Mononuclear cell (primary cell): Measurements from ENCODE around the gene C5. TPM values are rescaled to one million over a fixed set of nuclear protein-coding genes. Genes with fewer than 3 reads are reported as not detected.

Source experiments
- H3K27me3 ChIP-seq: 2 replicates; pipeline ENCODE4 v1.6.0; 2011; ENCODE audit warnings: low read length, control low read depth; ENCODE audit not compliant: insufficient read depth
- H3K4me1 ChIP-seq: 2 replicates; pipeline ENCODE4 v1.5.1; 2011; ENCODE audit warnings: mild to moderate bottlenecking, low read length, control low read depth; ENCODE audit not compliant: insufficient read depth
- H3K4me3 ChIP-seq: 2 replicates; pipeline ENCODE4 v1.5.1; 2011; ENCODE audit warnings: mild to moderate bottlenecking, low read length, moderate library complexity
- H3K9me3 ChIP-seq: 2 replicates; pipeline ENCODE4 v1.5.1; 2011; ENCODE audit warnings: low read depth, mild to moderate bottlenecking, control low read depth, low read length
- total RNA-seq: library from RNA; depleted of rRNA; stranded (reverse); fragments of >200 nt; gene quantifications from one replicate; pipeline ENCODE4 v1.2.3, GENCODE V29; 2012

The C5 gene
- total RNA-seq, 1 donor = 1.8 TPM

- no peak overlapping the region for H3K4me3 ChIP-seq
- H3K9me3 ChIP-seq = no peaks in the 10 kb centered on the region
- H3K4me1 ChIP-seq = peaks cover 39% of the 10 kb centered on the region
- H3K27me3 ChIP-seq = no peaks in the 10 kb centered on the region
Measured at GRCh38 chr9:120912958-120913646, 137.0 kb downstream of the C5 start.

DNA sequence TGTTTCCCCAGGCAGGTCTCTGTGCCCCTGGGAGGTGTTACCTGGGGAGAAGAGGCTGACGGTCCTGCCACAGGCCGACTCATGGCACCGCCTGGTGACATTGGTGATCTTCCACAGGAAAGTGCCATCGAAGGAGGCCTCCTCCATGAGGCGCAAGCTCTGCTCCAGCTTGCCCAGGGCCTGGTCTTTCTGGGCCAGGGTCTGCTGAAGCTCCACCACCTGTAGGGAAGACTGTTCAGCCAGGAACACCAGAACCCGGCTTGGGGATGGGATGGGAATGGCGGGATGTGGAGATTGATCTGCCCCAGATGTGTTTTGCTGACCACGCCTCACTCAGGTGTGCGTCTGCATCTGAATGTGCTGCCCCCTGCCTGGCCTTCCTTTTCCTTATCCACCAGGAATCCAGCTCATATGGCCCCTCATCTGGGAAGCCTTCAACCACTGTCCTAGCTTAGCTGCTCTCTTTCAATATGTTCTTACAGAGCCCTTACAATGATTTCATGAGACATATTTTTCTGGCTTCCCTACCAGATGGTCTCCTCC is 138.7 kb downstream of the C5 start:
- peaks cover 39% of the 10 kb centered on the region for H3K4me1 ChIP-seq
- H3K27me3 ChIP-seq = no peaks in the 10 kb centered on the region
- no peaks in the 10 kb centered on the region for H3K9me3 ChIP-seq
- H3K4me3 ChIP-seq = no peak overlapping the region

DNA sequence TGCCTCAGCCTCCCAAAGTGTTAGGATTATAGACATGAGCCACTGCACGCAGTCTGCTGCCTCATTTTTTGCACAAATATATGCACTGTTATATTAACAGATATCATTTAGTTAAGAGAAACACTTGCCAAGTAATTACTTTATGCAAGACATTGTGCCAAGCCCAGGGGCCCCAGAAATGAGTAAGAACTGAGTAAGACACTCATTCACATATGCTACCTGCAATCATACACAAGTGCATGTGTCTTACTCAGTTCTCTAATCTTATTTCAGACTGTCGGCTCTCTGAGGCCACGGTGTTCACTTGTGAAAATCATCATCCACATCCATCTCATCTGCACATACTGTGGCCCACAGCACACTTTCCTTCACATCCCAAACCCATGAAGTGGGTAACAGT is 139.4 kb downstream of the C5 start:
- peaks cover 41% of the 10 kb centered on the region for H3K4me1 ChIP-seq
- H3K4me3 ChIP-seq = no peak overlapping the region
- H3K9me3 ChIP-seq = no peaks in the 10 kb centered on the region
- no peaks in the 10 kb centered on the region for H3K27me3 ChIP-seq

GRCh38 chr9:120909904-120910303 is 140.2 kb downstream of the C5 start:
- Histone ChIP-seq H3K4me1 (peaks cover 44% of the 10 kb centered on the region), H3K4me3 (no peak overlapping the region), H3K9me3 (no peaks in the 10 kb centered on the region), H3K27me3 (no peaks in the 10 kb centered on the region)

- no peak overlapping the region for H3K4me3 ChIP-seq
- peaks cover 69% of the 10 kb centered on the region for H3K4me1 ChIP-seq
- no peaks in the 10 kb centered on the region for H3K27me3 ChIP-seq
- no peaks in the 10 kb centered on the region for H3K9me3 ChIP-seq
Measured at GRCh38 chr9:120905315-120906164, 144.5 kb downstream of the C5 start.

- Histone ChIP-seq H3K4me3 (no peak overlapping the region), H3K4me1 (peaks cover 63% of the 10 kb centered on the region), H3K27me3 (no peaks in the 10 kb centered on the region), H3K9me3 (no peaks in the 10 kb centered on the region)
Measured at GRCh38 chr9:120904978-120905301, 145.1 kb downstream of the C5 start.

DNA sequence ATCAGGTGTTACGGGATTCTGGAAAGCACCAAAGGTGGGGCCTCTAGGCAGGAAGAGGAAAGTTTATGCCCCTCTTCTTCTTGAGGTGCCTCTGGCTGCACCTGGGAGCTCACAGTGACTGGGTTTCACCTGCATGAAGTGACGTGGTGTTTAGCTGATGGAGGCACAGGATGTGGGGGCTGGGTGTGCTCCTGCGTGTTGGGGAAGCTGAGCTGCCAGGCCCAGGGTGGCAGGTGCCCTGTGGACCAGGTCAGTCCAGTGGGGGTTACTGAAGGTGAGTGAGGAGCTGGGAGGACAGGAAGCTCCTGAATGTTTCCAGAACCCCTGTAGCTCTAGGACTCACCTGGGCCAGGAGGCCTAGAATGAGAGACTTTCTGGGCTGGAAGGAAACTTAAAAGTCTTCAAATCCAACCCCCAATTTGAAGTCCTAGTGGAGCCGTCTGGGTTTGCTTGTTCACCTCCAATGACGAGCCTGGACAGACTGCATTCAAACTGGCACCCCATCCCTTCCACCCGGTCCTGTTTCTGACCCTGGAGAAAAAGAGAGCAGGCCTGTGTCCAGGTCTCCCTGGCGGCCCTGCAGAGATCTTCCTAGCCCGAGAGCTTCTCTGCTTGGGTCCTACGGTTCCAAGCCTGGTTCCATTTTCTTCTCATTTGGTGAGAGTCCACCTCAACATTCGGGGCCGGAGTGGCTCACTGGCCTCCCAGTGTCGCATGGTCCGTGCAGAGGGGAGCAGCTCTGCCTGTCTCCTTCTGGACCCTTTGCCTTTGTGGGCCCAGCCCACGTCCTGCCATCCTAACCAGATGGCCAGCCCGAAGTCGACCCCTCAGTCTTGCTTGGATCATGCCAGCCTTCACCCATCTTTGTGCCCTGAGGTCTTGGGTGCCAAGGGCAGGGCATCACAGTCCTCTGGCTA is 145.8 kb downstream of the C5 start:
- Histone ChIP-seq H3K4me1 (peaks cover 57% of the 10 kb centered on the region), H3K4me3 (no peak overlapping the region), H3K9me3 (no peaks in the 10 kb centered on the region)

GRCh38 chr9:120902569-120903535 is 147.2 kb downstream of the C5 start:
- H3K9me3 ChIP-seq = no peaks in the 10 kb centered on the region
- no peaks in the 10 kb centered on the region for H3K27me3 ChIP-seq
- no peak overlapping the region for H3K4me3 ChIP-seq
- peaks cover 55% of the 10 kb centered on the region for H3K4me1 ChIP-seq

More for the DNA sequence above, 145.8 kb downstream of the C5 start:
- H3K27me3 ChIP-seq = no peaks in the 10 kb centered on the region

Other genes starting within 250 kb of the C5 start
- 27.5 TPM for gene PSMD5, start 207.4 kb downstream of the C5 start, total RNA-seq
- gene PHF19, start 173.1 kb downstream of the C5 start, total RNA-seq = 31.6 TPM
- 88.8 TPM for gene TRAF1, start 123.5 kb downstream of the C5 start, total RNA-seq
- 35.2 TPM for gene CNTRL, start 24.7 kb upstream of the C5 start, total RNA-seq
- 49.7 TPM for gene RAB14, start 151.6 kb upstream of the C5 start, total RNA-seq
- 72.2 TPM for gene GSN, start 217.9 kb upstream of the C5 start, total RNA-seq